ENCODE results near the gene SLC7A9.
"Not testable (repeated sequence)": the region's sequence is repeated elsewhere in the genome, so short reads cannot be mapped to it uniquely, and the experiment has no call there.

The SLC7A9 gene

GRCh38 chr19:32868206-32868950, 1.2 kb downstream of the SLC7A9 start:
- TF ChIP-seq CTCF (IDR thresholded peaks at IDR 0.05; ENCODE audit: low read depth, low read length): no peak
- H3K4me3 ChIP-seq (ENCODE audit: low read depth, low read length): no peak overlapping the region

DNA sequence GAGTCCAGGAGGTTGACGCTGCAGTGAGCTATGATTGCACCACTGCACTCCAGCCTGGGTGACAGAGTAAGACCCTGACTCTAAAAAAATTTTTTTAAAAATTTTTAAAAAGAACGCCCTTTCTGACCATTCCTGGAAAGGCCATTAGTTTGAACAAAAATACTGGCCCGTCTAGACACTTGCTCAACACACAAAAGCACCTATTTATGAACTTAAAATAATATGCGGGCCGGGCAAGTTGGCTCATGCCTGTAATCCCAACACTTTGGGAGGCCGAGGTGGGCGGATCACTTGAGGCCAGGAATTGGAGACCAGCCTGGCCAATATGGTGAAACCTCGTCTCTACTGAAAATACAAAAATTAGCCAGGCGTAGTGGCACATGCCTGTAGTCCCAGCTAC, 2.1 kb downstream of the SLC7A9 start:
- H3K4me3 ChIP-seq (ENCODE audit: low read depth, low read length): not testable (repeated sequence)

DNA sequence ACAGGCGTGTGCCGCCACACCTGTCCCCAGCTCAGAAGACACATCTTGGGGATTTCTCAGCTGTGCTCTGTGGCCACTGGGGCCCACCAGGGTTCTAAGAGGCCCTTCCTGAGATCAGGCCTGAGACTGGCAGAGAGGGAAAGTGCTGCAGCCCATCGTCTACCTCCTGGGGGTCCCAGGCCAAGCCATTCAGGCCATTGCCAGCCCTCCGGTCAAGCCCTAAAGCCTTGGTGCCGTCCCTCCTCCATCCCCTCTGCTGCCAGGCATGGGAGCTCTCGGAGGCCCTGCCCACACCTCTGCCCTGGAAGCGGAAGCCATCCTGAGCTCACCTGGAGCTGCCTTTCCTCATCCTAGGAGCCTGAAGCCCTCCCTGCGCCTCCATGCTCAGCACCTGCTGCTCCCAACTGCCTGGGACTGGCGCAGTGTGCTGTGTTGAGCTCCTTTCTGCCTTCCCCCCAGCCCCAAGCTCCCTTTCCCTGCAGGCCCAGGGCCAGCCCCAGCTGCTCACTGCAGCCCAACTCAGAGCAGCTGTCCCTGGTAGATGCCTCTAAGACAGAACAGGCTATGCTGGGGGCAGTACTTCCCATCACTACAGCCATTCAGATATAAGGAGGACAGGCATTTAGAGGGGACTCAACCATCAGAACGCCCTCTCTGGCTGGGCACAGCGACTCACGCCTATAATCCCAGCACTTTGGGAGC, 2.9 kb downstream of the SLC7A9 start:
- no peak for TF ChIP-seq CTCF (IDR thresholded peaks at IDR 0.05; ENCODE audit: low read depth, low read length)
- H3K4me3 ChIP-seq (ENCODE audit: low read depth, low read length): no peak overlapping the region

GRCh38 chr19:32866061-32866460, 3.5 kb downstream of the SLC7A9 start:
- H3K4me3 ChIP-seq (ENCODE audit: low read depth, low read length): no peak overlapping the region
- no peak for TF ChIP-seq CTCF (IDR thresholded peaks at IDR 0.05; ENCODE audit: low read depth, low read length)

GRCh38 chr19:32865326-32865725, 4.2 kb downstream of the SLC7A9 start:
- no peak overlapping the region for H3K4me3 ChIP-seq (ENCODE audit: low read depth, low read length)
- no peak for TF ChIP-seq CTCF (IDR thresholded peaks at IDR 0.05; ENCODE audit: low read depth, low read length)

DNA sequence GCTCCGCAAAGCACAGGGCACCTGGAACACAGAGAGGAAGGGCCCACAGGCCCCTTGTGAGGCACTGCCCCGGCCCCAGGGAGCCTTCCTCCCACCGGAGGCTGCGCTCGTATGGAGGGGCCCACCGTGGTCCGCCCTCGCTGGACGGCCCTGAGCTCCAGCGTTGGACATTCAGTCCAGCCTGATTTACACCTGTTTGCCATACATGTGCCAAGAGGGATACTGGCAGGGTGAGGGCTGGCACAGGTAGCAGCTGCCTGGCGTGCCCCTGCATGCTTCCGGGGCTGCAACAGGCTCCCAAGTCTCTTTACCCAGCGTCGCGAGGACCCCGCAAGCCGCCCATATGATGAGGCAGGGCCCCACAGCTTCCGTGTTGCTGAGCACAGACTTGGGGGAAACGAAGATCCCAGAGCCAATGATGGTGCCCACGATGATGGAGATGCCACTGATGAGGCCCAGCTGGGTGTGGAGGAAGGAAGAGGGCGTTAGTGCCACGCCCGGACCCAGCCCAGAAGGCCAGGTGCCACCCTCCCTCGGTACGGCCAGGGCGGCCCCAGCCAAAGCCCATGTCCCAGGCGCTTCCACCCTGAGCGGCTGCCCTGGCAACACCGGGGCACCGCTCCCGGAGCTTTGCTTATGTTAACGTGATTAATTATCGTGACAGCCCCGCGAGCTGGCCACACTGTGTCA, 5.1 kb downstream of the SLC7A9 start:
- no peak overlapping the region for H3K4me3 ChIP-seq (ENCODE audit: low read depth, low read length)
- no peak for TF ChIP-seq CTCF (IDR thresholded peaks at IDR 0.05; ENCODE audit: low read depth, low read length)

DNA sequence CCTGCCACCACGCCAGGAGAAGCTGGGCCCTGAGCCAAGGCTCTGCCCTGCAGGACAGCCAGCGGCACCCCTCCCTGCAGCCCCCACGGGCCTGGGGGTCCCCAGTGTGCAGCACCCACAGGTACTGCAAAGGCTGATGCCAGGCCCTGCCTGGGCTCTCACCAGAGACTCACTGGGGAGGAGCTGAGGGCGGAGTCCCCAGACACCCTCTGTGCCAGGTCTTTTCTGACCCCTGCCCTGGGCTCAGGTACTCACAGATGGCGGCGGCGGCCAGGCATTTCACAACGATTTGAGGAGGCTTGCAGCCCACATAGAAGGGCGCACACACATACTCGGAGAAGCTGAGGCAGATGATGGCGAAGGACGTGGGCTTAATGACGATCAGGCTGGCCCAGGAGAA, 5.7 kb downstream of the SLC7A9 start:
- TF ChIP-seq CTCF (IDR thresholded peaks at IDR 0.05; ENCODE audit: low read depth, low read length): no peak
- H3K4me3 ChIP-seq (ENCODE audit: low read depth, low read length): no peak overlapping the region
